Esophagus squamous epithelium (tissue), 5 donors: Measurements from ENCODE around the gene BOLA1. TPM values are rescaled to one million over a fixed set of nuclear protein-coding genes. Genes with fewer than 3 reads are reported as not detected.
"Not testable (repeated sequence)": the region's sequence is repeated elsewhere in the genome, so short reads cannot be mapped to it uniquely, and the experiment has no call there.

Experiments used
- DNase-seq: peaks from one replicate; lab custom pipeline; 2025; lab: John Stamatoyannopoulos, UW
- H3K27ac ChIP-seq, 4 donors: fragments of 200-600 bp; sonication (generic); one replicate each; pipeline ENCODE4 v1.5.1; 2016 to 2019; ENCODE audit warnings: mild to moderate bottlenecking in 1 of 4
- H3K27me3 ChIP-seq, 4 donors: fragments of 200-600 bp; sonication (generic); 1 replicate in 3 of 4; 2 replicates in 1 of 4; pipeline versions ENCODE4 v1.5.1 to v1.6.0; 2017 to 2021; ENCODE audit warnings: antibody characterized with exemption in 1 of 4
- H3K36me3 ChIP-seq, 3 donors: fragments of 200-600 bp; sonication (generic); one replicate each; pipeline ENCODE4 v1.5.1; 2016 to 2019
- H3K4me1 ChIP-seq, 3 donors: fragments of 200-600 bp; sonication (generic); one replicate each; pipeline ENCODE4 v1.5.1; 2017 to 2019
- H3K4me3 ChIP-seq, 4 donors: fragments of 200-600 bp; sonication (generic); 1 replicate in 3 of 4; 2 replicates in 1 of 4; pipeline ENCODE4 v1.5.1; 2016 to 2019; ENCODE audit warnings: mild to moderate bottlenecking in 2 of 4, moderate library complexity in 1 of 4
- H3K9me3 ChIP-seq, 3 donors: fragments of 200-600 bp; sonication (generic); one replicate each; pipeline ENCODE4 v1.5.1; 2016 to 2019
- POLR2A ChIP-seq, 4 donors: fragments of 450-650 bp; IDR thresholded peaks; one replicate each; pipeline ENCODE4 v1.6.1; 2017; ENCODE audit warnings: antibody characterized with exemption in 4 of 4, mild to moderate bottlenecking in 4 of 4, moderate library complexity in 3 of 4
- WGBS, 2 donors: methylation state at CpG; one replicate each; pipeline ENCODE4 v1.1.5; 2018; 5-methylcytosine and 5-hydroxymethylcytosine counted together
- intact Hi-C: fragments of 100-400 bp; cut with DNase I; formaldehyde crosslinking; loops from one replicate; pipeline ENCODE4 v1.15.0; 2022
- total RNA-seq, 4 donors: library from RNA; depleted of rRNA; stranded (reverse); fragments of >200 nt; gene quantifications; one replicate each; pipeline ENCODE4 v1.1.0, GENCODE V29; 2016
- TF ChIP-seq, protein P1 (sequence below), 6 experiments: fragments of 450-650 bp in 4 of 6; fragments of 200-600 bp in 2 of 6; sonication (generic) in 2 of 6; IDR thresholded peaks; one replicate each; pipeline ENCODE4 v1.5.1; 2016 to 2019; ENCODE audit warnings: antibody characterized with exemption in 6 of 6, mild to moderate bottlenecking in 4 of 6, moderate library complexity in 4 of 6
- donor health status: DM: yes; HTN: yes; CAD: no.

Gene BOLA1, protein sequence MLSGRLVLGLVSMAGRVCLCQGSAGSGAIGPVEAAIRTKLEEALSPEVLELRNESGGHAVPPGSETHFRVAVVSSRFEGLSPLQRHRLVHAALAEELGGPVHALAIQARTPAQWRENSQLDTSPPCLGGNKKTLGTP
- 10 to 100 TPM; 11.0 to 31.7 (median 23.4) TPM for total RNA-seq

DNA sequence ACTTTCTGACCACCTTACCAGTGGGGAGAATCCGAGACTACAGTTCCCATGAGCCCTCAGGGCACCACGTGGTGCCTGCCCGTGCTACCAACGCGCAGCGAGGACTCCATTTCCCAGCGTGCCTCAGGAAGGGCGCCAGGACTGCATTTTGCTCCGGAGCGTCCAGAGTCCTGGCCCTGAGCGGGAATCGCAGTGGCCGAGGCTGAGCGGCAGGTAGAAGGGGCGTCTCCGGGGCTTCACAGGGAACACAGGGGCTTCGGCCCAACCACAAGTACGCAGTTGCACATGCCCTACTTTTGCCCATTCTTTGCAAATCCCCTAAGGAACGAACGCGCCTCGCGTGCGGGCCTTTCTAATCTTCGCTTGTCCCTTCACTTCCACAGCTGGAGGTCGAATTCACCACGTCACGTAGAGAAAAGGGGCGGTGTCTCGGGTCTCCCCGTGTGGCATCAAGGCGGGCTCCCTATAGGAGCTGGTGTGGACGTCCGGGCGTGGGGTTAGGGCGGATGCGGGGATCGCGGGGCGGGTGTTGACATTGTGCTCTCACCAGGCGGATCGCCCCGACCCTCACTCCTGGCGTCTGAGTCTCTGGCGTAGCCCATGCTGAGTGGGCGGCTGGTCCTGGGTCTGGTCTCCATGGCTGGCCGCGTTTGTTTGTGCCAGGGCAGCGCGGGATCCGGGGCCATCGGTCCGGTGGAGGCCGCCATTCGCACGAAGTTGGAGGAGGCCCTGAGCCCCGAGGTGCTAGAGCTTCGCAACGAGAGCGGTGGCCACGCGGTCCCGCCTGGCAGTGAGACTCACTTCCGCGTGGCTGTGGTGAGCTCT is at the start of gene BOLA1:
Gene BOLA1, plus strand, starts transcription at position 109 of the 825 bp plus-strand sequence. Its CDS starts 492 bp downstream, at position 601.
- TF ChIP-seq POLR2A (IDR thresholded peaks at IDR 0.05) = peak in 3 of 4 donors; percentile 39 to 85 (median 74)
- TF ChIP-seq, protein P1, sequence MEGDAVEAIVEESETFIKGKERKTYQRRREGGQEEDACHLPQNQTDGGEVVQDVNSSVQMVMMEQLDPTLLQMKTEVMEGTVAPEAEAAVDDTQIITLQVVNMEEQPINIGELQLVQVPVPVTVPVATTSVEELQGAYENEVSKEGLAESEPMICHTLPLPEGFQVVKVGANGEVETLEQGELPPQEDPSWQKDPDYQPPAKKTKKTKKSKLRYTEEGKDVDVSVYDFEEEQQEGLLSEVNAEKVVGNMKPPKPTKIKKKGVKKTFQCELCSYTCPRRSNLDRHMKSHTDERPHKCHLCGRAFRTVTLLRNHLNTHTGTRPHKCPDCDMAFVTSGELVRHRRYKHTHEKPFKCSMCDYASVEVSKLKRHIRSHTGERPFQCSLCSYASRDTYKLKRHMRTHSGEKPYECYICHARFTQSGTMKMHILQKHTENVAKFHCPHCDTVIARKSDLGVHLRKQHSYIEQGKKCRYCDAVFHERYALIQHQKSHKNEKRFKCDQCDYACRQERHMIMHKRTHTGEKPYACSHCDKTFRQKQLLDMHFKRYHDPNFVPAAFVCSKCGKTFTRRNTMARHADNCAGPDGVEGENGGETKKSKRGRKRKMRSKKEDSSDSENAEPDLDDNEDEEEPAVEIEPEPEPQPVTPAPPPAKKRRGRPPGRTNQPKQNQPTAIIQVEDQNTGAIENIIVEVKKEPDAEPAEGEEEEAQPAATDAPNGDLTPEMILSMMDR (IDR thresholded peaks at IDR 0.05) = peak in 1 of 6 experiments; percentile 22
- DNase-seq = peak; percentile 57
- Histone ChIP-seq H3K9me3 (no peaks in the 10 kb centered on the region), H3K36me3 (no peaks in the 10 kb centered on the region), H3K4me1 (peaks cover 7 to 17% (median 11%) of the 10 kb centered on the region in 3 donors), H3K27ac (peak within 1 kb of the TSS; percentile 85 to 94 (median 90)), H3K4me3 (peak within 1 kb of the TSS; percentile 54 to 78 (median 67)), H3K27me3 (no peaks in the 10 kb centered on the region)
- intact Hi-C loops = no loop called here
- WGBS, 2 donors = 0 to 1% methylated on average over 17 to 22 of the region's 65 CpGs

DNA sequence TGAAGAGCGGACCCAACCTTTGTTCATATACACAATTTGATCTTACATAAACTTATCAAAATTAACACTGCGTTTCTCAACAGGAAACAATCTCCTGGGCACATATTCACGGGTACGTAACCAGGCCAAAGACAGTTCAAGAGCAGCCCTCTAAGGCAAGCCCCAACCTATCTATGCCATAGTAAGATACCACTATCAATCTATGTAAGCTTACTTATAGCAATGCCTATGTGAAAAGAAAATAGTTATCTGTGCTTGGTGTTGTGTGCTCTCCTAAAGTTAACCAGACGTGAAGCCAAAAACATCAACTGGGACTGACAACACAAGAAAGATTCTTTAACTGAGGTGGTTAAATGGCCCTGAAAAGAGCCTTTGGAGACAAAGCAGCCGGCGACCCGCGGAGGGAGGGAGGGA is 49.4 kb upstream of the BOLA1 start:
- Histone ChIP-seq H3K36me3 (peaks cover 0 to 5% (median 0%) of the 10 kb centered on the region in 3 donors), H3K9me3 (no peaks in the 10 kb centered on the region), H3K4me1 (peaks cover 8 to 45% (median 32%) of the 10 kb centered on the region in 3 donors), H3K27ac (peak overlapping the region; percentile 87 to 90 (median 88)), H3K4me3 (peak overlapping the region; percentile 31 to 68 (median 50)), H3K27me3 (no peaks in the 10 kb centered on the region)
- peak in 1 of 4 donors; percentile 17 for TF ChIP-seq POLR2A (IDR thresholded peaks at IDR 0.05)
- TF ChIP-seq, protein P1 (IDR thresholded peaks at IDR 0.05) = no peak
- WGBS, 2 donors = 1 to 2% methylated on average over 5 of the region's 9 CpGs
- intact Hi-C loops = no loop called here
- DNase-seq = no peak

DNA sequence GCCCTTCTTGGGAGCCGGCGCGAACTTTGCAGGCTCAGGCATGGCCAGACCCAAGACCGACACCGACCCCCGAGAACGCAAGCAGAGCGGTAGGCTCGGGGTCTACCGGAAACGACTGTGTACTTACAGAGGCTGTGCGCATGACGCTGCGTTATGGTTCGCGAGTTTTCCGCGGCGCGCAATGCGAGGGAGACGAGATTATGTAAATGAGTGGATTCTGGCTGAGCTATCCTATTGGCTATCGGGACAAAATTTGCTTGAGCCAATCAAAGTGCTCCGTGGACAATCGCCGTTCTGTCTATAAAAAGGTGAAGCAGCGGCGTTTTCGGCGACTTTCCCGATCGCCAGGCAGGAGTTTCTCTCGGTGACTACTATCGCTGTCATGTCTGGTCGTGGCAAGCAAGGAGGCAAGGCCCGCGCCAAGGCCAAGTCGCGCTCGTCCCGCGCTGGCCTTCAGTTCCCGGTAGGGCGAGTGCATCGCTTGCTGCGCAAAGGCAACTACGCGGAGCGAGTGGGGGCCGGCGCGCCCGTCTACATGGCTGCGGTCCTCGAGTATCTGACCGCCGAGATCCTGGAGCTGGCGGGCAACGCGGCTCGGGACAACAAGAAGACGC is 48.5 kb upstream of the BOLA1 start:
- no CpG with 5 or more reads among the region's 62 CpGs for WGBS, 2 donors
- H3K4me3 ChIP-seq, intact Hi-C loops, H3K27me3 ChIP-seq, H3K9me3 ChIP-seq, H3K27ac ChIP-seq, H3K36me3 ChIP-seq, DNase-seq: not testable (repeated sequence)
- H3K4me1 ChIP-seq = peaks cover 8 to 36% (median 26%) of the 10 kb centered on the region in 3 donors

DNA sequence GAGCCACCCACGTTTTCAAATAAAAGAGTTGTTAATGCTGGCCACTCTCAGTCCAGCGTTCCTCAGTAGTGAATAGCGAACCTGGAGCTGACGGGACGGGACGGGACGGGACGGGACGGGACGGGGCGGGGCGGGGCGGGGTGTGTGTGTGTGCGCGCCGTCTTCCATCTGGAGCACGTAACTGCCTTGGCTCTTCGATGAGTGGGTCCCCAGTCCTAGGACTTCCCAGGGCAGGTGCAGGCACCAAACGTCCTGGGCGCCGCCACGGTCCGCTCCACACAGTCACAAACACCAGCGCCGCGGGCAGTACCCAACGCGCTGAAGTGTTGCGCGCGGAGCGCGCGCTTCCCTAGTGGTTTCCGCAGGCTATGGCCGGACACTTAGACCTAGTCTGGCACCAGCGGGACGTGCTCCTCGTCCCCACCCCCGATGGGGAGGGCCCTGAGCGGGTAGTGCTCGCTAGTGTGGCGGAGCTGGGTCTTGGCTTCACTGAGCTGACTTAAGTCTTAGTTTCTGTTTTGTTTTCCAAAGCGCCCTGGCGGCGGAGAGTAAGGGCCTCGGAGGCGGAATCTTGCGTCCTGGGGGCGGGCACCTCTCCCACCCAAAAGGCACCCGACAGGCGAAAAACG is 47.7 kb upstream of the BOLA1 start:
- H3K27ac ChIP-seq, intact Hi-C loops, H3K4me3 ChIP-seq, H3K27me3 ChIP-seq, DNase-seq, H3K9me3 ChIP-seq, H3K36me3 ChIP-seq: not testable (repeated sequence)
- no CpG with 5 or more reads among the region's 53 CpGs for WGBS, 2 donors
- peaks cover 8 to 32% (median 23%) of the 10 kb centered on the region in 3 donors for H3K4me1 ChIP-seq

DNA sequence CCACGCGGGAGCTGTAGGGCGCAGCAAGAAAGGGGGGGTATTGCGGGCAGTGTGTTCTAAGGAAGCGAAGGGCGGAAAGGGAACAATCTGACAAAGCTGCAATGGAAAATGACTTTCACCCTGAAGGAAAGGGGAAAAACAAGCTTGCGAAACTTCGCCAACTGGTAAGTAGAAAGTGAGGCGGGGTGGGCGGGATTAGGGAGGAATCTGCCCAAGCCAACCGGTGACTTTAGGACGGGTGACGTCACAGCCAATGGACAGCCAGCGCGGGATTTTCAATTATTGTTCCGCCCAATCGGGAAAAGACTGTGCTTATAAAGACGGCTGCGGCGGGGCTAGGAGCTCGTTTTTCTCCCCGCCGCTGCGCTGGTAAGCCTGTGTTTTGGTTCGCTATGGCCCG is 47.1 kb upstream of the BOLA1 start:
- H3K4me3 ChIP-seq, H3K9me3 ChIP-seq, DNase-seq, H3K27ac ChIP-seq, intact Hi-C loops, H3K36me3 ChIP-seq, H3K27me3 ChIP-seq: not testable (repeated sequence)
- WGBS, 2 donors = no CpG with 5 or more reads among the region's 26 CpGs
- peaks cover 8 to 29% (median 20%) of the 10 kb centered on the region in 3 donors for H3K4me1 ChIP-seq

DNA sequence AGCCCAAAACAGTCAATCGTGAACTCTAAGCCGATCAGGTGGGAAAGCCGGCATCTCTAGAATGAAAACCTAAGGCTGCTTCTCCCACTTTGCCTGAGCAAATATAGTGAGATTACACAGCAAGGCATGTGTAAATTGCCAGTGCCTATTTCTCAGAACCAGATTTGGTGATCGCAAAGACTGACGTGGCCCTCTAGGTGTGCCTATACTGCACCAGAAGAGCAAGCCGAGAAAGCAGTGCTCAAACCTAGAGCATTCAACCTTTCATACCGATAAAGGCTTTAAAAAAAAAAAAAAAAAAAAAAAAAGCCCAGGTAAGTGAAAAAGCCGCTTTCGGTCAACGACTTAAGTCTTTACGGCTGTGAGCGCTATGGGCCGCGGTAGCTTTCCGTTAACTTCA is 39.1 kb upstream of the BOLA1 start:
- H3K27ac ChIP-seq, H3K4me3 ChIP-seq, DNase-seq, intact Hi-C loops, H3K36me3 ChIP-seq, H3K9me3 ChIP-seq, H3K4me1 ChIP-seq, H3K27me3 ChIP-seq: not testable (repeated sequence)
- WGBS, 2 donors = no CpG with 5 or more reads among the region's 15 CpGs

DNA sequence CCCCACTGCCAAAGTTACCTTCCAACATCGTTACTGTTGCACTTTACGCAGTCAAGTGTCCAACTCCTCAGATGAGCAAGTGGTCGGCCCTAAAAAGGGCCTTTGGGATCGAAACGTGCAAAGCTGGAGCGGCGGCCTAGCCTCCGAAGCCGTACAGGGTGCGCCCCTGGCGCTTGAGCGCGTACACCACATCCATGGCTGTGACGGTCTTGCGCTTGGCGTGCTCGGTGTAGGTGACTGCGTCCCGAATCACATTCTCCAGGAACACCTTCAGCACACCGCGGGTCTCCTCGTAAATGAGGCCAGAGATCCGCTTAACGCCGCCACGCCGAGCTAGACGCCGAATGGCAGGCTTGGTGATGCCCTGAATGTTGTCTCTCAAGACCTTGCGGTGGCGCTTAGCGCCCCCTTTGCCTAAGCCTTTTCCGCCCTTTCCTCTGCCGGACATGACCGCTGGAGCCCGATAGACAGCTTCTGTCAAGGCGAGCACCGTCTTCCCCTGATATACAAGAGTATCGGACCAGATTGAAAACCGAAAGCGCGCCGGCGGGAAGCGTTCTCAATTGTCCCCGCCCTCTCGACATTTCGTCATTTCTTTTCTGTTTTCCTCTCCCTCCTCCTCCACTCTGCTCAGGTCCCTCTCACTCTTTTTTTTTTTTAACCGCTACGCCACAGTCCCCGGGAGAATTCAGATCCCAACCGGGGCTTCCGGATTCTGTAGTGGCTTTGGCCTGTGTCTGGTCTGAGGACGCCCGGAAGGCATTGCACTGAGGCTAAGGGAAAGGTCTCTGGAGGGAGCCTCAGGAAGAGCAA is 38.5 kb upstream of the BOLA1 start:
- H3K27ac ChIP-seq, intact Hi-C loops, H3K4me3 ChIP-seq, H3K27me3 ChIP-seq, H3K4me1 ChIP-seq, H3K36me3 ChIP-seq, DNase-seq, H3K9me3 ChIP-seq: not testable (repeated sequence)
- WGBS, 2 donors = no CpG with 5 or more reads among the region's 55 CpGs

DNA sequence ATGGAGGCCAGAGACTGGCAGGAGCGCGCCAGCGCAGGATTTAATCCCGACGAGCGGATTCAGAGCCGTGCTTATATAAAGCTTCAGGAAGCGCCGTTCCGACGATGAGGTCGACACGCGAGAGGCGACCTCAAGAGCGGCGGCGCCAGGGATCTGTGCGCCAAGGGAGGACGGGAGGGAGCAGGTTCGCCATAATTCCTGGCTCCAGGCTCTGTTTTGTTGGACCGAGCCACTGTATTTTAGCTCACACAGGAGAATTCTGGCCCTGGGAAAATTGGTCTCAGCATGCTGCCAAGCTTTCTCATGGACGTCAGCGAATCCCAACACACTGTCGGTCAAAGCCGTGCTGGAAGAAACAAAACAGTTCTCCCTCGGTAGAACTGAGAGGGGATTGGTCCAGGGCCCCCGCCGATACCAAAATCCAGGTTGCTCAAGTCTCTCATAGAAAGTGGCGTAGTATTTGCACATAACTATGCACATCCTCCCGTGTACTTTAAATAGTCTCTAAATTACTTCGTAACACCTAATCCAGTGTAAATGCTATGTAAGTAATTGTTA is 37.8 kb upstream of the BOLA1 start:
- no CpG with 5 or more reads among the region's 32 CpGs for WGBS, 2 donors
- DNase-seq, H3K4me1 ChIP-seq, H3K27ac ChIP-seq, H3K4me3 ChIP-seq, H3K9me3 ChIP-seq, H3K27me3 ChIP-seq, H3K36me3 ChIP-seq, intact Hi-C loops: not testable (repeated sequence)

DNA sequence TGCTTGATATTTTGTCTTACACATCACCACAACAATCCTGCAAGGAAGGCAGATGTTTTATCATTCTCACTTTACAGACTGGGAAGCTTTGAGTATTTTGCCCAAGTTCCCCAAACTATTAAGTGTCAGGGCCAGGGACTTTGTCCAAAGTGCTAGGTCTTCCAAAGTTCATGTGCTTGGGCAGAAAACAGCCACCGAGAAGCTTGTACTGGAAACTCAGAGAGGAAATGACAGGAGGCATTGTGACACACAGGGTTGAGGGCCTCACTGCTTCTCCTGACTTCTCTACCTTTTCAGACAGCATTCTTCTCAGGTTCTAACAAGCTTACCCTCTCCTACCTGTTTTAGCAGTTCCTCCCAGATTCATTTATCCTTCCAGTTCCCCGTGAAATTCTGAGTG is 32.5 kb upstream of the BOLA1 start:
- H3K4me1 ChIP-seq, H3K36me3 ChIP-seq, DNase-seq, H3K9me3 ChIP-seq, H3K27ac ChIP-seq, H3K4me3 ChIP-seq, H3K27me3 ChIP-seq, intact Hi-C loops: not testable (repeated sequence)
- no CpG with 5 or more reads among the region's 2 CpGs for WGBS, 2 donors
